GM12878 (cell line): ENCODE results near the gene ZNF628. TPM values are rescaled to one million over a fixed set of nuclear protein-coding genes. Genes with fewer than 3 reads are reported as not detected.

ENCODE experiments used
- ASH2L ChIP-seq: fragments of 300-600, 200-600 bp; sonication (generic); IDR thresholded peaks from 2 replicates; pipeline ENCODE4 v1.6.1; 2017; ENCODE audit warnings: low read depth, mild to moderate bottlenecking, borderline replicate concordance
- CEBPZ ChIP-seq: fragments of 150-350 bp; IDR thresholded peaks from 2 replicates; pipeline ENCODE4 v1.6.1; 2016; ENCODE audit warnings: low read depth, low read length
- DPF2 ChIP-seq: fragments of 450-650 bp; IDR thresholded peaks from 2 replicates; pipeline ENCODE4 v1.6.1; 2017; ENCODE audit warnings: mild to moderate bottlenecking
- E2F4 ChIP-seq: IDR thresholded peaks from 2 replicates; pipeline ENCODE4 v1.6.1; 2012; ENCODE audit warnings: low read depth, low read length, improper control_type of control experiment
- HDAC6 ChIP-seq: fragments of 200-600 bp; sonication (generic); IDR thresholded peaks from one replicate; pipeline ENCODE4 v1.8.0; 2017; ENCODE audit warnings: antibody characterized with exemption; ENCODE audit not compliant: unreplicated experiment
- HDGF ChIP-seq: fragments of 450-650 bp; IDR thresholded peaks from 2 replicates; pipeline ENCODE4 v1.6.1; 2016; ENCODE audit warnings: antibody characterized with exemption
- MYB ChIP-seq: fragments of 150-350 bp; IDR thresholded peaks from 2 replicates; pipeline ENCODE4 v1.6.1; 2014; ENCODE audit warnings: mild to moderate bottlenecking, low read depth, low read length, borderline replicate concordance
- NBN ChIP-seq: fragments of 450-650 bp; IDR thresholded peaks from 2 replicates; pipeline ENCODE4 v1.6.1; 2016
- NFIC ChIP-seq: IDR thresholded peaks from 2 replicates; pipeline ENCODE4 v1.6.1; 2012; ENCODE audit warnings: low read depth, mild to moderate bottlenecking, inconsistent platforms, low read length, moderate library complexity
- NR2C2 ChIP-seq: IDR thresholded peaks from 2 replicates; pipeline ENCODE4 v1.6.1; 2011; ENCODE audit warnings: borderline replicate concordance, low read depth; ENCODE audit not compliant: control insufficient read depth, insufficient read length
- PAX8 ChIP-seq: fragments of 450-650 bp; IDR thresholded peaks from 2 replicates; pipeline ENCODE4 v1.6.1; 2017; ENCODE audit warnings: mild to moderate bottlenecking, moderate library complexity
- PRDM15 ChIP-seq: fragments of 450-650 bp; formaldehyde crosslinking; IDR thresholded peaks from 2 replicates; pipeline ENCODE4 v1.4.0; 2020; ENCODE audit warnings: mild to moderate bottlenecking, moderate library complexity
- RAD21 ChIP-seq: IDR thresholded peaks from 2 replicates; pipeline ENCODE4 v1.6.1; 2011; ENCODE audit warnings: mild to moderate bottlenecking, low read depth, low read length, moderate library complexity; ENCODE audit not compliant: insufficient read depth
- RUNX3 ChIP-seq: IDR thresholded peaks from 2 replicates; pipeline ENCODE4 v1.6.1; 2012; ENCODE audit warnings: low read length, inconsistent platforms
- SMAD5 ChIP-seq: IDR thresholded peaks from 2 replicates; pipeline ENCODE4 v1.6.1; 2016; ENCODE audit warnings: antibody characterized with exemption, low read depth
- ZBTB40 ChIP-seq: fragments of 450-650 bp; IDR thresholded peaks from 2 replicates; pipeline ENCODE4 v1.6.1; 2016; ENCODE audit warnings: mild to moderate bottlenecking, moderate library complexity, borderline replicate concordance
- ZZZ3 ChIP-seq: IDR thresholded peaks from 2 replicates; pipeline ENCODE4 v1.6.1; 2011; ENCODE audit warnings: low read depth; ENCODE audit not compliant: control insufficient read depth, insufficient read length
- polyA plus RNA-seq, 11 experiments: library from polyadenylated mRNA; depleted of rRNA in 4 of 11; unstranded in 6 of 11; stranded (reverse) in 5 of 11; fragments of >200 nt; fragmentation: Nextera tagmentation in 4 of 11; fragmentation: Illumina TruSeq in 1 of 11; extraction: Ambion mirVana in 4 of 11; extraction: Trizol in 1 of 11; gene quantifications; 1 replicate in 1 of 11; 2 replicates in 10 of 11; pipeline versions ENCODE4 v1.2.1 to v1.2.3, GENCODE V29; 2011 to 2016; ENCODE audit warnings: inconsistent platforms in 2 of 11, missing spikeins in 2 of 11, low read depth in 1 of 11
- total RNA-seq, 4 experiments: library from RNA; depleted of rRNA in 3 of 4; stranded (reverse); fragments of >200 nt in 3 of 4; fragmentation: Illumina TruSeq in 1 of 4; extraction: Trizol in 1 of 4; gene quantifications; 2 replicates each; pipeline versions ENCODE4 v1.2.1 to v1.2.3, GENCODE V29; 2013 to 2021

ZNF628 gene
- total and polyA plus RNA-seq, 10 of the 15 experiments (the other 5 are each of a cell fraction or from before 2014, with no cell fraction given) = 0.04 to 11.3 (median 1.6) TPM; not detected in 1

GRCh38 chr19:55476100-55476775 is at the start of gene ZNF628 (continued):
- TF ChIP-seq E2F4 (no peak), HDGF (no peak), RUNX3 (peak; percentile 89), HDAC6 (no peak), CEBPZ (no peak), ZZZ3 (no peak), PAX8 (no peak), SMAD5 (no peak), ASH2L (no peak), NFIC (no peak), MYB (no peak), NR2C2 (no peak), PRDM15 (CRISPR knock-in tag) (no peak), NBN (peak; percentile 63; the same call in 1 of the 2 replicates), RAD21 (no peak), DPF2 (0 out of 2 replicates have a peak, but pooled peaks have one; percentile 35), ZBTB40 (peak; percentile 33; the same call in 1 of the 2 replicates)
